IPS DF 4.7 (cell line): ENCODE results near the gene IL21R.
"Not testable (repeated sequence)": the region's sequence is repeated elsewhere in the genome, so short reads cannot be mapped to it uniquely, and the experiment has no call there.

Experiments
- DNase-seq: peaks from one replicate; pipeline ENCODE4 v3.0.0-alpha.2; 2013; ENCODE audit warnings: low spot score; ENCODE audit errors: extremely low read depth

IL21R gene

GRCh38 chr16:27426423-27427408 lies 24.7 kb downstream of the IL21R start:
- no peak for DNase-seq

GRCh38 chr16:27427538-27427937 lies 25.6 kb downstream of the IL21R start:
- DNase-seq: no peak

- DNase-seq: no peak
These were observed 26.2 kb downstream of the IL21R start for GRCh38 chr16:27428026-27428785.

GRCh38 chr16:27429330-27429871 lies 27.4 kb downstream of the IL21R start:
- no peak for DNase-seq

GRCh38 chr16:27429981-27430441 lies 28.0 kb downstream of the IL21R start:
- DNase-seq: no peak

- no peak for DNase-seq
These were observed 28.5 kb downstream of the IL21R start for GRCh38 chr16:27430512-27430911.

- DNase-seq: no peak
These were observed 29.0 kb downstream of the IL21R start for GRCh38 chr16:27430923-27431484.

GRCh38 chr16:27431773-27432532 lies 30.0 kb downstream of the IL21R start:
- DNase-seq: no peak

GRCh38 chr16:27432558-27432957 lies 30.6 kb downstream of the IL21R start:
- DNase-seq: no peak

GRCh38 chr16:27433191-27433590 lies 31.2 kb downstream of the IL21R start:
- DNase-seq: not testable (repeated sequence)

GRCh38 chr16:27433636-27434035 lies 31.7 kb downstream of the IL21R start:
- DNase-seq: no peak

- DNase-seq: no peak
These were observed 32.4 kb downstream of the IL21R start for GRCh38 chr16:27434141-27435051.

GRCh38 chr16:27435146-27435545 lies 33.2 kb downstream of the IL21R start:
- not testable (repeated sequence) for DNase-seq

- DNase-seq: no peak
These were observed 34.1 kb downstream of the IL21R start for GRCh38 chr16:27436065-27436464.

GRCh38 chr16:27436921-27437650 lies 35.1 kb downstream of the IL21R start:
- no peak for DNase-seq

- DNase-seq: no peak
These were observed 36.0 kb downstream of the IL21R start for GRCh38 chr16:27437946-27438345.

GRCh38 chr16:27439271-27440018 lies 37.5 kb downstream of the IL21R start:
- no peak for DNase-seq

GRCh38 chr16:27441276-27441675 lies 39.3 kb downstream of the IL21R start:
- DNase-seq: no peak
